HEK293 (cell line): Measurements from ENCODE around the gene GIMAP1.

ENCODE experiments used
- PATZ1 ChIP-seq: fragments of 450-650 bp; formaldehyde crosslinking; IDR thresholded peaks from 2 replicates; pipeline ENCODE4 v1.5.1; 2016; ENCODE audit warnings: missing biosample characterization, missing genetic modification characterization
- ZBTB44 ChIP-seq: fragments of 450-650 bp; IDR thresholded peaks from 2 replicates; pipeline ENCODE4 v1.5.1; 2018; ENCODE audit warnings: missing biosample characterization, mild to moderate bottlenecking, missing genetic modification characterization
- ZNF580 ChIP-seq: fragments of 450-650 bp; formaldehyde crosslinking; IDR thresholded peaks from 2 replicates; pipeline ENCODE4 v1.5.1; 2016; ENCODE audit warnings: missing biosample characterization, missing genetic modification characterization

GRCh38 chr7:150715293-150715692 lies 1.1 kb upstream of the GIMAP1 start:
- TF ChIP-seq PATZ1 (tag by site-specific recombination) (no peak), ZNF580 (no peak), ZBTB44 (no peak)
